ENCODE results near the gene CCDC172.
A peak's percentile ranks its signal among the peaks of the same experiment; 100 is the strongest.
"Not testable (repeated sequence)": the region's sequence is repeated elsewhere in the genome, so short reads cannot be mapped to it uniquely, and the experiment has no call there.

Gene CCDC172

DNA sequence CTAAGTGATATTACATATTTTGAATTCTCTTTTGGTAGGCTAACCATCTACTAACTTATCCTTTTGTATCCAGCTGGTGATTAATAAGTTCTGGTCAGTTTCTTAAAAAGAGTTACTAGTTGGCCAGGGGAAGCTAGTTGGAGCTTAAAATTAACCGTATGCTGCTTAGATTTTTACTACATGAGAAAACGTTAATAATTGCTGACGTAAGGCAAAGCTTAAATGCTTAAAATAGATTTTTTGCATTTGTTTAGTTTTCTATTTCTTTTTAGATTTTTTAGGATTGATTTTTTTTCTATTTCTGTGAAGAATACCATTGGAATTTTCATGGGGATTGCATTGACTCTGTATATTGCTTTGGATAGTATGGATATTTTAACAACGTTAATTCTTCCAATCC lies 32.6 kb downstream of the CCDC172 start:
- H3K36me3 ChIP-seq (ENCODE audit: insufficient read depth, low read length): no peaks in the 10 kb centered on the region
- no peak overlapping the region for H2AFZ ChIP-seq (ENCODE audit: low read depth, low read length)
- H3K4me3 ChIP-seq (ENCODE audit: low read length): no peak overlapping the region
- H3K9me3 ChIP-seq (ENCODE audit: low read length): no peaks in the 10 kb centered on the region
- no peaks in the 10 kb centered on the region for H3K4me1 ChIP-seq (ENCODE audit: insufficient read depth, low read length)
- no peaks in the 10 kb centered on the region for H3K27me3 ChIP-seq (ENCODE audit: insufficient read depth, low read length)

GRCh38 chr10:116364868-116365267 lies 40.6 kb downstream of the CCDC172 start:
- Histone ChIP-seq H3K4me3 (ENCODE audit: low read length) (no peak overlapping the region), H3K9me3 (ENCODE audit: low read length) (no peaks in the 10 kb centered on the region), H3K27me3 (ENCODE audit: insufficient read depth, low read length) (no peaks in the 10 kb centered on the region), H3K4me1 (ENCODE audit: insufficient read depth, low read length) (no peaks in the 10 kb centered on the region), H3K36me3 (ENCODE audit: insufficient read depth, low read length) (no peaks in the 10 kb centered on the region), H2AFZ (ENCODE audit: low read depth, low read length) (no peak overlapping the region)

DNA sequence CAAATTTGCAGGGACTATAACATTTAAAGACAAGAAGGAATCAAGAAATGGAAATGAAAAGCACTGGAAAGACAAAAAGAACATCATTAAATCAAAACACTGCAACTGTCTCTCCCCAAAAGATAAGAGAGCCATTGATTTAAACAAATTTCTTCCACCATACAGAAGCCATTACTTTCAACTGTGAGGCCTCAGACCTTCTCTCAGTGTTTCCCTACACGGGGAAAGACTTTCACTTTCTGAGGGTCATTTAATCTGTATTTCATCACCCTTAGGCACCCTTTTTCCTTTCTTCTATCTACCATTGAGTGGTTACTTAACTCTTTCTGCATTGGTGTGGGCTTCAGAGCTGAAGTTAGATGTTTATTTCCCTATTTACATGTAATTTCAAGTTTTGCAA lies 47.5 kb downstream of the CCDC172 start:
- Histone ChIP-seq H3K36me3 (ENCODE audit: insufficient read depth, low read length) (no peaks in the 10 kb centered on the region), H3K4me3 (ENCODE audit: low read length) (no peak overlapping the region), H3K27me3 (ENCODE audit: insufficient read depth, low read length) (no peaks in the 10 kb centered on the region), H2AFZ (ENCODE audit: low read depth, low read length) (peak overlapping the region; percentile 47), H3K9me3 (ENCODE audit: low read length) (no peaks in the 10 kb centered on the region), H3K4me1 (ENCODE audit: insufficient read depth, low read length) (no peaks in the 10 kb centered on the region)

- H3K27me3 ChIP-seq (ENCODE audit: insufficient read depth, low read length): no peaks in the 10 kb centered on the region
- no peak overlapping the region for H2AFZ ChIP-seq (ENCODE audit: low read depth, low read length)
- H3K9me3 ChIP-seq (ENCODE audit: low read length): no peaks in the 10 kb centered on the region
- no peak overlapping the region for H3K4me3 ChIP-seq (ENCODE audit: low read length)
- peaks cover 21% of the 10 kb centered on the region for H3K4me1 ChIP-seq (ENCODE audit: insufficient read depth, low read length)
- no peaks in the 10 kb centered on the region for H3K36me3 ChIP-seq (ENCODE audit: insufficient read depth, low read length)
Measured at GRCh38 chr10:116382290-116382689, 58.0 kb downstream of the CCDC172 start.

GRCh38 chr10:116385311-116385710 lies 61.1 kb downstream of the CCDC172 start:
- Histone ChIP-seq H3K27me3 (ENCODE audit: insufficient read depth, low read length) (no peaks in the 10 kb centered on the region), H3K36me3 (ENCODE audit: insufficient read depth, low read length) (no peaks in the 10 kb centered on the region), H3K4me3 (ENCODE audit: low read length) (no peak overlapping the region), H2AFZ (ENCODE audit: low read depth, low read length) (no peak overlapping the region), H3K9me3 (ENCODE audit: low read length) (no peaks in the 10 kb centered on the region), H3K4me1 (ENCODE audit: insufficient read depth, low read length) (peaks cover 21% of the 10 kb centered on the region)

- Histone ChIP-seq H3K27me3 (ENCODE audit: insufficient read depth, low read length) (no peaks in the 10 kb centered on the region), H3K36me3 (ENCODE audit: insufficient read depth, low read length) (no peaks in the 10 kb centered on the region), H3K4me1 (ENCODE audit: insufficient read depth, low read length) (peaks cover 21% of the 10 kb centered on the region), H3K4me3 (ENCODE audit: low read length) (no peak overlapping the region), H2AFZ (ENCODE audit: low read depth, low read length) (no peak overlapping the region), H3K9me3 (ENCODE audit: low read length) (no peaks in the 10 kb centered on the region)
Measured at GRCh38 chr10:116385994-116386809, 62.0 kb downstream of the CCDC172 start.

- H3K9me3 ChIP-seq (ENCODE audit: low read length); H3K4me1 ChIP-seq (ENCODE audit: insufficient read depth, low read length); H2AFZ ChIP-seq (ENCODE audit: low read depth, low read length); H3K36me3 ChIP-seq (ENCODE audit: insufficient read depth, low read length); H3K4me3 ChIP-seq (ENCODE audit: low read length); H3K27me3 ChIP-seq (ENCODE audit: insufficient read depth, low read length): not testable (repeated sequence)
Measured at GRCh38 chr10:116393246-116393831, 69.1 kb downstream of the CCDC172 start.

DNA sequence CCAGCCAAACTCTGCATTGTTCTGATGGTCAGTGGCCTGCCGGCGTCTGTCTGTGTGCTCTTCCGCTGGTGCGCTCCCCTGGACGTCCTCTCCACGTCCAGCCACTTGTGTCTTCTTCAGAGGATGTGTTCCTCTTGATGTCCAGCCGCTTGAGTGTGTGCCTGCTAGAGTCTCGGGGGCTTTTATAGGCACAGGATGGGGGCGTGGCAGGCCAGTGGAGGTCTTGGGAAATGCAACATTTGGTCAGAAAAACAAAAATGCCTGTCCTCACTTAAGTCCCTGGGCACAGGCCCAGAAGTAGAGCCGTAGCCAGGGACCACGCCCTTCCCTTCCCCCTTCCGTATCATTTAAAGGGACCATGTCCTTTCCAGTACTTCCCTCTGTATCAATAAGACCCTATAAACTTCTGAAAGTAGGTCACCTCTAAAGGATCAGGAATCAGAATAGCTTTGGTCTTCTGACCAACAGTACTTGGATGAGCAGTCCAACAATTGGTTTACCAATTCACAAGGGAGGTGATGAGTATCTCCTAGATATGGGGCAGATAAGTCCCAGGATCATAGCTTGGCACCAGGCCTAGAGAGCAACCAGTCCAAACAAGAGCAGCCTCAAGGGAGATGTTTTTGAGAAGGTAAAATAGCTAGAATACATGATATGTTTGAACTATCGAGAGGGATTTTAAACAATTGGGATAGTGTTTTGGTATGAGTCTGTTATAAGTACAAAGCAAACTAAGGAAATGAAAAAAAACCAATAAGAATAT lies 71.2 kb downstream of the CCDC172 start:
- Histone ChIP-seq H2AFZ (ENCODE audit: low read depth, low read length) (no peak overlapping the region), H3K4me1 (ENCODE audit: insufficient read depth, low read length) (no peaks in the 10 kb centered on the region), H3K4me3 (ENCODE audit: low read length) (no peak overlapping the region), H3K36me3 (ENCODE audit: insufficient read depth, low read length) (no peaks in the 10 kb centered on the region), H3K9me3 (ENCODE audit: low read length) (peaks cover 2% of the 10 kb centered on the region), H3K27me3 (ENCODE audit: insufficient read depth, low read length) (no peaks in the 10 kb centered on the region)

- Histone ChIP-seq H3K9me3 (ENCODE audit: low read length) (peaks cover 2% of the 10 kb centered on the region), H3K4me1 (ENCODE audit: insufficient read depth, low read length) (no peaks in the 10 kb centered on the region), H3K4me3 (ENCODE audit: low read length) (no peak overlapping the region), H2AFZ (ENCODE audit: low read depth, low read length) (peak overlapping the region; percentile 13), H3K36me3 (ENCODE audit: insufficient read depth, low read length) (no peaks in the 10 kb centered on the region), H3K27me3 (ENCODE audit: insufficient read depth, low read length) (no peaks in the 10 kb centered on the region)
Measured at GRCh38 chr10:116398224-116398623, 74.0 kb downstream of the CCDC172 start.

DNA sequence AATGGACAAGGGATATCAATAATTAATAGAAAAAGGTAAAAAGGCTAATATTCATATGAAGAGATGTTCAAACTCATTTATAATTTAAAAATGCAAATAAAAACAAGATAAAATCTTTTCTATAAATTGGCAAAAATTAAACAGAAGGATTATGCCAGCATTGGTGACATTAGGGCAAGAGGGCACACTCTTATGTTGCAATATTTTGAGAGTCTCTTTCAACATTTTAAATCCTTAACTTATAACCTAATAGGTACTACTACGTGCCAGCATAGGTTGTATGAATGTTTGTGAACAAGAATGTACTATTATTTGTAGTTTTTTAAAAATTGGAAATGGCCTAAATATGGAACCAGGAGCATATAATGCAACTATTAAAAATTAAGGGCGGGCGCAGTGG lies 78.6 kb downstream of the CCDC172 start:
- no peaks in the 10 kb centered on the region for H3K4me1 ChIP-seq (ENCODE audit: insufficient read depth, low read length)
- H3K27me3 ChIP-seq (ENCODE audit: insufficient read depth, low read length): no peaks in the 10 kb centered on the region
- H3K9me3 ChIP-seq (ENCODE audit: low read length): no peaks in the 10 kb centered on the region
- no peak overlapping the region for H3K4me3 ChIP-seq (ENCODE audit: low read length)
- no peak overlapping the region for H2AFZ ChIP-seq (ENCODE audit: low read depth, low read length)
- H3K36me3 ChIP-seq (ENCODE audit: insufficient read depth, low read length): no peaks in the 10 kb centered on the region

- H3K27me3 ChIP-seq (ENCODE audit: insufficient read depth, low read length): no peaks in the 10 kb centered on the region
- no peaks in the 10 kb centered on the region for H3K36me3 ChIP-seq (ENCODE audit: insufficient read depth, low read length)
- H3K4me1 ChIP-seq (ENCODE audit: insufficient read depth, low read length): peaks cover 6% of the 10 kb centered on the region
- H2AFZ ChIP-seq (ENCODE audit: low read depth, low read length): no peak overlapping the region
- H3K9me3 ChIP-seq (ENCODE audit: low read length): no peaks in the 10 kb centered on the region
- no peak overlapping the region for H3K4me3 ChIP-seq (ENCODE audit: low read length)
Measured at GRCh38 chr10:116403740-116404250, 79.5 kb downstream of the CCDC172 start.

- H3K9me3 ChIP-seq (ENCODE audit: low read length): peaks cover 1% of the 10 kb centered on the region
- peak overlapping the region; percentile 34 for H2AFZ ChIP-seq (ENCODE audit: low read depth, low read length)
- H3K4me1 ChIP-seq (ENCODE audit: insufficient read depth, low read length): peaks cover 7% of the 10 kb centered on the region
- no peak overlapping the region for H3K4me3 ChIP-seq (ENCODE audit: low read length)
- H3K27me3 ChIP-seq (ENCODE audit: insufficient read depth, low read length): no peaks in the 10 kb centered on the region
- H3K36me3 ChIP-seq (ENCODE audit: insufficient read depth, low read length): no peaks in the 10 kb centered on the region
Measured at GRCh38 chr10:116408719-116409118, 84.5 kb downstream of the CCDC172 start.

DNA sequence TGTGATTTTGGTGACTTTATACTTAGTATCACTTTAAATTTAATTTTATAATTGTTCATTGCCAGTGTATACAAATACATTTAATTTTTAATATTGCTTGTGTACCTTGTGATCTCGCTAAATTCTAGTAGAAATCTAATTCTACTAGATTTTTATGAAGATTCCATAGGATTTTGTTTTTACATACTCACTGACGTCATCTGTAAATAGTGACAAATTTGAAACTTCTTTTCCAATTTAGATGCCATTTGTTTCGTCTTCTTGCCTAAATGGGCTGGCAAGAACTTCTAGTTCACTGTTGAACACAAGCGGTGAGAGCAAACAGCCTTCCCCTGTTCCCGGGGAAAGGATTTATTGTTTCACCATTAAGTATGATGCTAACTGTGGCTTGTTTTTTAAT lies 86.1 kb downstream of the CCDC172 start:
- no peaks in the 10 kb centered on the region for H3K36me3 ChIP-seq (ENCODE audit: insufficient read depth, low read length)
- no peak overlapping the region for H2AFZ ChIP-seq (ENCODE audit: low read depth, low read length)
- no peak overlapping the region for H3K4me3 ChIP-seq (ENCODE audit: low read length)
- peaks cover 7% of the 10 kb centered on the region for H3K4me1 ChIP-seq (ENCODE audit: insufficient read depth, low read length)
- H3K9me3 ChIP-seq (ENCODE audit: low read length): peaks cover 1% of the 10 kb centered on the region
- H3K27me3 ChIP-seq (ENCODE audit: insufficient read depth, low read length): no peaks in the 10 kb centered on the region

Data from neuron (in vitro differentiated cells).